ENCODE data around the gene PLEKHA4. TPM values are rescaled to one million over a fixed set of nuclear protein-coding genes. Genes with fewer than 3 reads are reported as not detected.

PLEKHA4 gene
- polyA plus RNA-seq, 1 donor (not counting 4 experiments of a cell fraction or from before 2014, with no cell fraction given) = 1.8 TPM

GRCh38 chr19:48802623-48803022 lies 65.8 kb downstream of the PLEKHA4 start:
- FAIRE-seq = no peak
- Histone ChIP-seq H3K4me2 (ENCODE audit: control insufficient read depth, extremely low read depth, insufficient read depth, low read depth, low read length) (no peak overlapping the region), H3K27ac (ENCODE audit: control insufficient read depth, insufficient read depth, low read length) (no peak overlapping the region)

DNA sequence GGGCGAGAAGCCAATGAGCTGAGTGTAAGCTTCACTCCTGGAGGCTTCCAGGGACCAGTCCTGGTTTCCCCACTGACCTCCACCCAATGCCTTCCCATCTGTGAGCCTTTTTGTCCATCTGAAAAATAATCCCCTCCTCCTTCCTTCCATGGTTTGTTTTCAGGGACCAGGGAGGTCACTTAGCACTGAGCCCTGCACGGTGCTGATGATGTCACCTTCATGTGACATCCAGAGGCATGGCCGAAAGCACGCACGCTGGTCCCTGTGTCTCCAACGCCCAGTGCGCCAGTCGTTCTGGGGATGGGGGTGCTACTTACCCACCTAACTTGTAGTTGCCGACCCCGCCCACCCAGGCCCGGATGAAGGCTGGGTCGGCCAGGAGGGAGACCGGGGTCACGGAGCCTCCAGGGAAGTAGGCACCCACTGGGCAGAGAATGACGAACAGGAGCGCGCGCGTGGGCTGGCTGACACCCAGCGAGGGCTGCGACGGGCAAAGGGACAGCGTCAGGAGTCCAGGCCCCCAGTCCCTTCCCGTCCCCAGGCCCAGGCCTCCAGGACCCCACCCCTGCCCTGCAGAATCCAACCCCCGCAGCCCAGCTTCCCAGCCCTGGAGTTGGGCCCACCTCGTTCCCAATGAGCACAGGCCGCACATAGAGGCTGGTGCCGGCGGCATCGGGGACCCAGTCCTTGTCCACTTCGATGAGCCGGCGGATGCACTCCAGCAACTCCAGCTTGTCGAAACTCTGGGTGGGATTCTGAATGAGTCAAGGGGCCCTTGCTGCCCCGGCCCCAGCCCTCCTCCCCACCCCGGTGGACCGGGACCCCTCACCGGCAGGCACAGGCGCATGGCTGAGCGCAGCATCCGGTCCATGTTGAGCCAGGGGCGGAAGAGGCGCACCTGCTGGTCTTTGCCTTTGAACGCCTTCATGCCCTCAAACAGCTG lies 68.8 kb downstream of the PLEKHA4 start:
- no peak overlapping the region for H3K27ac ChIP-seq (ENCODE audit: control insufficient read depth, insufficient read depth, low read length)
- no peak for FAIRE-seq
- H3K36me3 ChIP-seq (ENCODE audit: control insufficient read depth in 2 of 2, extremely low read depth in 1 of 2, insufficient read depth in 2 of 2, low read length in 2 of 2) = no peaks in the 10 kb centered on the region
- DNase-seq (ENCODE audit: low read depth, low spot score) = no peak
- no peaks in the 10 kb centered on the region for H3K9me1 ChIP-seq (ENCODE audit: control insufficient read depth, extremely low read depth, insufficient read depth, low read length)
- no peak for TF ChIP-seq EZH2 (IDR thresholded peaks at IDR 0.05; ENCODE audit: low read length)
- dilution Hi-C loops (cut with MboI; ENCODE audit: extremely low pct_ligation_motif_present, low sequenced_read_pairs) = loop anchor here (5.0 kb wide), 1 partner anchor 53 kb away; no protein-coding TSS in a partner anchor
- no peak overlapping the region for H3K4me3 ChIP-seq (ENCODE audit: control insufficient read depth in 2 of 3, extremely low read depth in 1 of 3, insufficient read depth in 2 of 3, low read depth in 1 of 3, low read length in 3 of 3)
- H3K9ac ChIP-seq (ENCODE audit: control insufficient read depth, extremely low read depth, insufficient read depth, low read length) = no peak overlapping the region
- no peaks in the 10 kb centered on the region for H3K27me3 ChIP-seq (ENCODE audit: control insufficient read depth, extremely low read depth, insufficient read depth, low read length)
- no peaks in the 10 kb centered on the region for H3K9me3 ChIP-seq (ENCODE audit: control insufficient read depth, low read depth, low read length)
- H2AFZ ChIP-seq (ENCODE audit: control insufficient read depth, low read length) = no peak overlapping the region
- H3K4me2 ChIP-seq (ENCODE audit: control insufficient read depth, extremely low read depth, insufficient read depth, low read depth, low read length) = peak overlapping the region; percentile 35
- no peaks in the 10 kb centered on the region for H4K20me1 ChIP-seq (ENCODE audit: control insufficient read depth, extremely low read depth, insufficient read depth, low read length)
- peaks cover 13% of the 10 kb centered on the region for H3K4me1 ChIP-seq (ENCODE audit: control insufficient read depth, extremely low read depth, insufficient read depth, low read length)
- no peaks in the 10 kb centered on the region for H3K79me2 ChIP-seq (ENCODE audit: control insufficient read depth, insufficient read depth, low read length)

More at GRCh38 chr19:48802623-48803022, 65.8 kb downstream of the PLEKHA4 start:
- Histone ChIP-seq H3K9ac (ENCODE audit: control insufficient read depth, extremely low read depth, insufficient read depth, low read length) (no peak overlapping the region), H4K20me1 (ENCODE audit: control insufficient read depth, extremely low read depth, insufficient read depth, low read length) (no peaks in the 10 kb centered on the region), H3K4me1 (ENCODE audit: control insufficient read depth, extremely low read depth, insufficient read depth, low read length) (peaks cover 9% of the 10 kb centered on the region), H3K9me3 (ENCODE audit: control insufficient read depth, low read depth, low read length) (no peaks in the 10 kb centered on the region), H3K79me2 (ENCODE audit: control insufficient read depth, insufficient read depth, low read length) (no peaks in the 10 kb centered on the region), H3K36me3 (ENCODE audit: control insufficient read depth in 2 of 2, extremely low read depth in 1 of 2, insufficient read depth in 2 of 2, low read length in 2 of 2) (peaks cover 3% of the 10 kb centered on the region in 2 experiments), H3K9me1 (ENCODE audit: control insufficient read depth, extremely low read depth, insufficient read depth, low read length) (no peaks in the 10 kb centered on the region), H3K27me3 (ENCODE audit: control insufficient read depth, extremely low read depth, insufficient read depth, low read length) (no peaks in the 10 kb centered on the region), H2AFZ (ENCODE audit: control insufficient read depth, low read length) (no peak overlapping the region), H3K4me3 (ENCODE audit: control insufficient read depth in 2 of 3, extremely low read depth in 1 of 3, insufficient read depth in 2 of 3, low read depth in 1 of 3, low read length in 3 of 3) (no peak overlapping the region)
- dilution Hi-C loops (cut with MboI; ENCODE audit: extremely low pct_ligation_motif_present, low sequenced_read_pairs) = no loop called here
- TF ChIP-seq, protein P1, sequence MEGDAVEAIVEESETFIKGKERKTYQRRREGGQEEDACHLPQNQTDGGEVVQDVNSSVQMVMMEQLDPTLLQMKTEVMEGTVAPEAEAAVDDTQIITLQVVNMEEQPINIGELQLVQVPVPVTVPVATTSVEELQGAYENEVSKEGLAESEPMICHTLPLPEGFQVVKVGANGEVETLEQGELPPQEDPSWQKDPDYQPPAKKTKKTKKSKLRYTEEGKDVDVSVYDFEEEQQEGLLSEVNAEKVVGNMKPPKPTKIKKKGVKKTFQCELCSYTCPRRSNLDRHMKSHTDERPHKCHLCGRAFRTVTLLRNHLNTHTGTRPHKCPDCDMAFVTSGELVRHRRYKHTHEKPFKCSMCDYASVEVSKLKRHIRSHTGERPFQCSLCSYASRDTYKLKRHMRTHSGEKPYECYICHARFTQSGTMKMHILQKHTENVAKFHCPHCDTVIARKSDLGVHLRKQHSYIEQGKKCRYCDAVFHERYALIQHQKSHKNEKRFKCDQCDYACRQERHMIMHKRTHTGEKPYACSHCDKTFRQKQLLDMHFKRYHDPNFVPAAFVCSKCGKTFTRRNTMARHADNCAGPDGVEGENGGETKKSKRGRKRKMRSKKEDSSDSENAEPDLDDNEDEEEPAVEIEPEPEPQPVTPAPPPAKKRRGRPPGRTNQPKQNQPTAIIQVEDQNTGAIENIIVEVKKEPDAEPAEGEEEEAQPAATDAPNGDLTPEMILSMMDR (optimal IDR thresholded peaks at IDR 0.05 in 1 of 3, IDR thresholded peaks at IDR 0.05 in 1 of 3, conservative IDR thresholded peaks at IDR 0.05 in 1 of 3; ENCODE audit: extremely low read depth in 1 of 3, insufficient read depth in 2 of 3, low read length in 3 of 3) = no peak
- no peak for TF ChIP-seq EZH2 (IDR thresholded peaks at IDR 0.05; ENCODE audit: low read length)
- DNase-seq (ENCODE audit: low read depth, low spot score) = no peak
